OCI-LY1 (cell line): ENCODE measurements around the gene C16orf89.

ENCODE experiments used
- CTCF ChIP-seq: fragments of 200-600 bp; sonication (generic), shearing (Covaris generic); IDR thresholded peaks from 2 replicates; pipeline ENCODE4 v1.5.1; 2017; ENCODE audit warnings: mild to moderate bottlenecking, antibody characterized with exemption, low read length, moderate library complexity, mixed read lengths
- EZH2 ChIP-seq: fragments of 200-600 bp; sonication (generic), shearing (Covaris generic); IDR thresholded peaks from 2 replicates; pipeline ENCODE4 v1.8.0; 2017; ENCODE audit warnings: borderline replicate concordance, mixed run types, mild to moderate bottlenecking, antibody characterized with exemption, low read length, moderate library complexity, mixed read lengths

GRCh38 chr16:5000573-5001001, 65.2 kb downstream of the C16orf89 start:
- TF ChIP-seq EZH2 (no peak), CTCF (no peak)
